Lung microvascular endothelial cell (primary cell): ENCODE measurements around the gene MED10. TPM values are rescaled to one million over a fixed set of nuclear protein-coding genes. Genes with fewer than 3 reads are reported as not detected.
A peak's percentile ranks its signal among the peaks of the same experiment; 100 is the strongest.

Source experiments
- DNase-seq, 2 donors: peaks; one replicate each; pipeline versions ENCODE4 v3.0.0 to v3.0.0-alpha.2; 2010; ENCODE audit warnings: low read depth in 2 of 2
- total RNA-seq: library from RNA; depleted of rRNA; stranded (reverse); fragments of >200 nt; gene quantifications from 2 replicates; pipeline ENCODE4 v1.2.1, GENCODE V29; 2014

MED10 gene
- total RNA-seq, 1 donor from 2014 or later: 12.1 TPM

DNA sequence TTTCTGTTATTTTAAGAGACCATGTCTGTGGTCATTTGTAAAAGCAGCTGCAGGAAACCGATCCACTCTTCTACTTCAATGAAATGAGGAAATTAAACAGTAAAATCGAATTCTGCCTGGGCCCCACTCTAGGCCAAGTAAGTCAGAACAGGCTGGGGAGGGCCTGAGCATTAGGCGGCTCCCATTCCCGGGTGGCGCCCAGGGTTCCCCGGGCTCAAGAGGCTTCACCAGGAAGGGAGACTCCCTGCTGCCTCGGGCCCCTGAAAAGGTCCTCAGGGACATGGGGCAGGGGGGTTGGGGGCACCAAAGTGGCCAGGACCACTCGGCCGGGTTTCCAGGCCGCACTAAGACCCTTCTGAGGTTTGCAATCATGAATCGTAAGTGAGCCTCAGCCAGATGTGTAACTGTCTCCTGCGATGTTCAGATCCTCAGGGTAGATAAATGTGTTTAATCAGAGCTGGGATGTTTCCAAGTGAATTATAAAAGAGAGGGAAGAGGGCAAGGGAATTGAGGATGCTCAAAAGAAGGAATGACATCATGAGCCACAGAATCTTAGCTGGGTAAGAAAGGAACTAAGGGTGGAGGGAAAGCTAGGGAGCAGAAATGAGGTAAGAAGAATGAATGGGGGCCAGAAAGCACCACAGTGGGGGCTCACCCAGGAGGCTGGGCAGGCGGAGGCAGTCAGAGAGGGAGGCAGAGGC, 24.6 kb downstream of the MED10 start:
- DNase-seq: no peak

DNA sequence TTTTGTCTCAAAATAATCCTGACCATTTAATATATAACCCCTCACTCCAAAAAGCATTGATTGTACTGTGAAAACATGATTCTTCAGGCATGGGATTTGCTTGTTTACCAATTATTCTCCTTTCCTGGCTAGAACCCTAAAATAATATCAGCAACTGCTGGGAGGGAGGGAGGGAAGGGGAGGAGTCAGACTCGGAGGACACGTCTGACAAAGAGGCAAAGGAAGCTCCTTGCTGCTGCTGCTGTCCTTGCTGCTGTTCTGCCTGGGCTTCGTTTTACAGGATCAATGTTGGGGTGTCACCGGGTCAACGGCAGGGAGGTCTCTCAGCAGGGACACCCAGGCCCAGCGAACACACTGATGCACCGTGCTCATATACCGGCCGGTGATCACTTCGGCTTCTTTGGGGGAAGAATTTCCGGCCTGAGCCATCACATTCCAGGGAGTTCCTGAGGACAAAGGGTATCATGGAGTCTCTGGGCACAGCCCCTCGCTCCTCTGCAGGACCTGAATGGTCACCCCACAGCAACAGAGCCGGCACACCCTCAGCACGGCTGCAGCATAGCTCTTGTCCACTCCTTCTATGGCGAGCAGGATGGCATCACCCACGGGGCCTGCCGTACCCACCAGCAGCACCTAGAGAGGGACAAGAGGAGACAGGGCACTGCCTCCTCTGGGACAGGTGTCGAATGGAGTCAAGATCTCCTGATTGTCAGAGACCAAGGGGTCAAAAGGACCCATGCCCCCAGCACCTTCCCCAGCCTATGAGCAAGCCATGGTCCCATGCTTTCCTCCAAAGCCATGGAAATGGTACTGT, 27.9 kb downstream of the MED10 start:
- peak in 1 of 2 donors; percentile 11 for DNase-seq

DNA sequence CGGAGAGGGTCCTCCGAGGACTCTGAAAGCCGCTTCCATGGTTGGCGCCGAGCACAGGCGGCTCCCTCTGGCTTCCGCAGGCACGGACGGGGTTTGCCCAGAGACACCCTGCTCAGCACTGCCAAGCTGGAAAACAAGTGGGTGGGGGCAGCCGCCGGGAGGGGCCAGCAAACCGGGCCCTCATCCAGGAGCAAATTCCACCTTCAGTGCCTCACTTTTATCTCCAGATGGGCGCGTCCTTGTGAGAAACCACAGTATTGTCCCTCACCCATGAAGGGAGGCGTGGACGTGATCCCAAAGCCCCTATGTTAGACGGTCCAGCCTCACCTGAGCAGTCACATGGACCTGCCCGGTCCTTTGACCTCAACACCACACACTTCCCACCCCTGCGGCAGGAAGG, 29.0 kb downstream of the MED10 start:
- no peak for DNase-seq

DNA sequence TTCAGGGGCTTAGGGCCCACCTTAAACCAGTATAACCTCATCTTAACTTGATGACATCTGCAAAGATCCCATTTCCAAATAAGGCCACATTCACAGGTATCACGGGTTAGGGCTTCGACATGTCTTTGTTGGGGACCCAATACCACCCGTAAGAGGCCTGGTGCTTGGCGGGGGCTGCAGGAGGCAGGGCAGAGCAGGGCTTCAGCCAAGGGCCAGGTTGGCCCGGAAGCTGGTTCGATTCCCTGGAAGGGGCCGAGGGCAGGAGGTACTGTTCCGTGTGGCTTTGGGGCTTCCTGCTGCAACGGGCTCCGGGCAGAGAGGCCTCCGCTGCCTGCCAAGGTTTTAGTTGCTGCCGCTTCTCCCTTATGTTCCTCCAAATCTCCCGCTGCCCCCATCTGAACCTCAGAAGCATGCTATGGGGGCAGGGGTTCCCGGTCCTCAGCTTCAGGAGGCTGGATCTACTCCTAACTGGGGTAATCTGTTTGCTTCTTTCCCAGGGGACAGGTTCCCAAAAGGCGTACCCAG, 29.8 kb downstream of the MED10 start:
- DNase-seq: no peak

DNA sequence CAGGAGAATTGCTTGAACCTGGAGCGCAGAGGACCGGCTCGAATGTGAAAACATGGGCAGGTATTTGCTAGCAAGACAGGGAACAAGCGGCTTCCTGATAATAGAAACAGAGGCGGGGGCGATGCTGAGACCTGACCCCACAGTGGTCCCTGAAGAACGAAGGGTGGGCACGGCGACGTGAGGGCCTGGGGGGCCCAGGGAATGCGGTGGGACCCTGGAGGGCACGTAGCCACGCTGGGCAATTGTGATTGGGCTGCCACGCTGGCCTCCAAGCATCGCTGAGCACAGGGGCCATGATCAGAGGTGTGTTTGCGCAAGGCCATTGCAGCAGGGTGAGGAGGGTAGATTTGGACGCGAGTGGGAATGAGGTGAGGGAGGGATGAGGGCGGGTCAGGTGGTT, 30.7 kb downstream of the MED10 start:
- DNase-seq: no peak

DNA sequence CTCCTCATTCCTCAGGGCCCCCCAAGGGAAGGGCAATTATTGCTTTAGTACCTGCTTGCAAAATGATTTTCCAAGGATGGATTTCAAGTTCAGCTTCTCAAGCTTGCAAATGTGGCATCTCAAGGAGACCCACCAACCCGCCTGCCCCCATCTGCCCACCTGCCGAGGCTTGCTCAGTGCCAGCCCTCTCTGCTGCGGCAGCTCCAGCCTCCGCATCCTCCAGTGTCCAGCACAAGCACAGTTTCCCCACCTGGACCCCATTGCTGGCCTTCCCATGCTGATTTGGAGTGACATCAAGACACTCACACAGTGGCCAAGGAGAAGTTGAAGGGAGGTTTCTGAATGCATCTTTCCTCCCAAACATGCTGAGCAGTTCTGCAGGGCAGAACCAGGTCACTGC, 31.2 kb downstream of the MED10 start:
- no peak for DNase-seq

DNA sequence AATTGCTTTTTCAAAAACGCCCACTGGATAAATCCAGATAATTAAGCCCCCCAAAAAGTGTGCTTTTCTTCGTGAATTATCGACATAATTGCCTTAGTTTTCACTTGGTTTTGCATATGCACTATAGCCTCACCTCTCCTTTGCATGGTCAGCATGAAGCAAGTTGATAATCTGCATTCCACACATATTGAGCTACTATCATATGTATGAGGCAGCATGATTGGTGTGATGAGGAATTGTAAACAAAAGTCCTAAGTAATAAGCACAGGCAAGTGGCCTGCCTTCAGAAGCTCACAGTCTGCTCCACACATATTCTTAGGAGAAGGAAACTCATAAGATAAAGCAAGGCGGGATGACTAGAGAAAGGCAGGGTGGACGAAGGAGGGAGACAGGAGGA, 33.8 kb downstream of the MED10 start:
- no peak for DNase-seq

DNA sequence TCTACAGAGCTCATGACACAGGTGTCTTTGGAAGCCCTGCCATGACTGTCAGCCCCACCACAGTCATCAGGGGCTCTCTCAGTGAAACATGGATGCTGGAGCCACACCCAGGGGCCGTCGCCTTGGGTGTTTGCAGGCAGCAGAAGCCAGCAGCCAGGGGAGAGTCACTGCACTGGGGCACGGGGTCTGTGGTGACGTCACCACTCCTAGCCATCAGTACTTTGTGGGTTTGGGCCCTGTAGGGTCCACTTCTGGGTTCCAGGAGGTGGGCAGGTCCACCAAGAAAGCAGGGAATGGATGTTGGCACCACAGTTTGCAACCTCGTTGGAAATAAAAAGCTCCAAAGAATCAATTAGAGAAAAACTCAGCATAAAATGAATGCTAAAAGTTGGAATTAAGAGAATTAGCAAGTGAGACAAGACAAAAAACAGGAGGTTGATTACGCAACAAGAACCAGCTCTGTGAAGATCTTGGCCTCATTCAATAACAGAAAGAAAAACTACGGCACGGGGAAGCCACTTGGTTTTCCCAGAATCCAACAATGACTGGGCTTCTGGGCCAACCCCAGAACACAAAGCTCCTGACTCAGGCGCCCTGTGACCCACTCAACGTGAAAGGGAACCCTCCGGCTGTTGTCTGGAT, 34.3 kb downstream of the MED10 start:
- no peak for DNase-seq

DNA sequence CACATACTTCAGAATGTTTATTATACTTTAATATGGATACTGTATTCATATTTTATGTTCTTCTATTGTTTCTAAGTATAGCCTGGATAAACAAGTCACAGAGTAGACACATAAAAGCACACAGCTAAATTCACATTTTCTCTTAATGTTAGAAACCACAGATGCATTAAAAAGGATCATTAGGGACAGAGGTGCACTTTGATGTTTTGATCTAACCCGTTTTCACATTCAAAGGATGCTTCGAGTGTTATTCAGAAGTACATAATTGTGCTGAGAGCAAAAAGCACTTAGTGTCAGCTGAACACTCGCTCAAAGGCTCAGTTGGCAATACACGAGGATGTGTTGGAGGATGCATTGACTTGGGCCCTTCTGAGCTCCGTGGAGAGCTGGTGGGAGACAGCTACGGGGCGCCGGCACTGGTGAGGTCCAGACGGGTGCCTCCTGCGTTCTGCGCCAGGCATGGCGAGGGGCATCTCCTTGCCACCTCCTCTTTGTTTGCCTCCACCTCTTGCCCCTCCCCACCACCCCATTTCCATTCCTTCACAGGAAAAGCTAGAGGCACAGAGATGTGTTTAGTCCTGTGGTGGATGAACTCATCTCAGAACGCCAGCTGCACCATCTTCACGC, 35.5 kb downstream of the MED10 start:
- DNase-seq: no peak

DNA sequence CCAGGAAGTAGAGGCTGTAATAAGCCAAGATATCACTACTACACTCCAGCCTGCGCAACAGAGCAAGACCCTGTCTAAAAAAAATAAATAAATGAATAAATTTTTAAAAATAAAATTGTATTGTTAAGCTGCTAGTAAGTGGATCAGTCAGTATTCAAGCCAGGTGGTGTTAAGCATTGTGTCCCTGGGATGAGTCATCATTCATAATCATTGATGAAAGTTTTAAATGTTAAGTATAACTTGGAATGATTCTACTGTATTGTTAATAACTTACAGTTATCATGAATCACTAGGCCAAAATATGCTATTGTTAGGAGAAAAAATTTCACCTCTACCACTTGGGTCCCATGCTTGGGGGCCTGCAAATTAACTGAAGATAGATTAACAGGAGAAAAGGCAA, 38.2 kb downstream of the MED10 start:
- DNase-seq: no peak

DNA sequence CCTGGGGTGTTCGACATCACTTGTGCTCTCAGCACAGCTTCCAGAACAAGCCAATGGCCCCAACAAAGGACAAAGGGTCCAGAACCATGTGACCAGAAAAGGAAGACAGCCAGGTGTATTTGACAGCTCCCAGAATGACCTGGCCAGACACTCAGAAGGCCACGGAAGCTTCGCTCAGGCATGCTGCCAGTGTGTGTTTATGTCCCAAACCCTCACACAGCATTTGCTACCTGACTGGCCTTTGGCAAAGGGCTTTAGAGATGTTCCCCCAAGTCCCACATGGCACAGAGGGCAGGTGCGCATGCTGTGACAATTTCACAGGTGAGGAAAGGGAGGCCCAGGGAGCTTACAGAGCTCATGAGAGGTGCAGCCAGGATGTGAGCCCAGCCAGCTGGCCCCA, 39.5 kb downstream of the MED10 start:
- no peak for DNase-seq

DNA sequence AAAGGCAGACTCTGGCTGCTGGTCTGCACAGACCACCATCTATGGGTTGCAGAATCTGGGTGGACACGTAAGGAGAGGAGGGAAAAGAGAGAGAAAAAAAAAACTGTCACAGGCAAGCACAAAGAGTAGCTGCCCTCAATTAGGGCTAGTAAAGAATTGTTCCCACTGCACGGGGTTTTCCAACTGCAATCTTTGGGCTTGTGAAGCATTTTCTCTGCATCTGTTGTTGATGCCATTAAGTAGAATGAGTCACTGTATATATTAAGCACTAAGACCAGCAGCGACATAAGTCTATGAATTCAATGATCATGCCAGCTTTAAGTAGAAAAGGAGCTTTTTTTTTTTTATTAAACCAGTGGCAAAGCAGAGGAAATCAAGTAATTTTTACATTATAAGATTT, 40.2 kb downstream of the MED10 start:
- no peak for DNase-seq

DNA sequence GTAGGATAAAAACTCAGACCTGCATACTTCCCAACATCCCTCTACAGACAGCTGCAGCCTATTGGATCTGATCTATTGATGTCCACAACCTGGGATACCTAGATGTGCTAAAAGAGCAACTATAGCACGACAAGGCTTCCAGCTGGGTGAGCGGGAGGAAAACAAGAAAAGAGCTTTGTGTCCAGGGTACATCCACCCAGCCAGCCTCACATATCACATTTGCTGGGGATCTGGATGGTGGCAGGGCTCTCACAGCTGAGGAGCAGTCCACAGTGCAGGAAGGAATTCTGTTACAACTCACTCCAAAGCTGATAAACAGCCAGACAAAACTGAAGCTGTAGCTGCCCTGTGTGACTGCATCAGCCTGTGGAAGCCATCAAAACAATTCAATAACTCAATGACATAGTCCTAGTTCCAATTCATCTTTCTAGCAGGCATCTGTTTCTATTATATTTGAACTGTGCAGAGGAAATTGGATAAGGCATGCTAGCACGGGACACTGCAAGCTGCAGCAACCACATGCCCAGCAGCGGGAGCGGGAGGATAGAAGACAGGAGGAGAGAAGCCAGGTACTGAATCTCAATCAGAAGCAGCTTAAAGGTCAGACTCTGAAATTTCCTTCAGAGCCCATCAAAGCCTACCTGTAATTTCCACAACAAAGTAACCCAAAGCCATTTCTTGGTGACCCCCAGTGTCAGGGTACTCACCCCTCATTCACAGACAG, 45.0 kb downstream of the MED10 start:
- no peak for DNase-seq

DNA sequence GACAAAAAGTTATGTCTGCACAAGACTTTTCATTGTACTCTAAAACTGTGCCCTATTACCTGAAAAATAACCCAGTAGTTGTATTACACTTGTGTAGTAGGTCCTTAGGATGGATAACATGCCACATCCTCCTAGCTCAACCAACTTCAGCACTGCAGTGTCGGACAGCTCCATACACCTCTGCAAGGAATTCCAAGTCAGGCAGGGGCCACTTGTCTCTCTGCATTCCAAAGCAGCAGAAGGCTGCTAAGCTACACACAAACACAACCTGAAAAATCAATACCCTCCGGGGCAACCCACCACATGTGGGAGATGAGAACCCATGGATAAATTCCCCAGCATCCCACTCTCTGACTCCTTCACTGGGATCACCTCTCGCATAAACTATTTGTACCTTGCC, 50.2 kb downstream of the MED10 start:
- DNase-seq: peak; percentile 49 to 52

DNA sequence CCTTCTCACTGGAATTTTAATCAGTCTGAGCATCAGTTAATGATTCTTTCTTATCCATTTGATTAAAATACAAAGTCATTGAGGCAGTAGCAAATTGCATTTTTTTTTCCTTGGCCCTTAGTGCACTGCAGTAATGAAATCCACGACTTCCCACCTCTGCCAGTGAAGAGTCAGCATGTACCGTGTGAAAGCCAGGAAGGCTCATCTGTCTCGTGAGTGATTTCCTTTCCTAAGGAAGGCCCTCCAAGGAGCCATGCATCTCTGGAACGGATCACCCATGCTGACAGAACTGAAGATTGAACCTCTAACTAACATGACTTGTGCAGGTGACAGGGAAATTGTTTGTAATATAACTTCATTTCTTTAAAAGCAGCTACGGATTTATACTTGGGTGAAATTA, 51.6 kb downstream of the MED10 start:
- DNase-seq: no peak

DNA sequence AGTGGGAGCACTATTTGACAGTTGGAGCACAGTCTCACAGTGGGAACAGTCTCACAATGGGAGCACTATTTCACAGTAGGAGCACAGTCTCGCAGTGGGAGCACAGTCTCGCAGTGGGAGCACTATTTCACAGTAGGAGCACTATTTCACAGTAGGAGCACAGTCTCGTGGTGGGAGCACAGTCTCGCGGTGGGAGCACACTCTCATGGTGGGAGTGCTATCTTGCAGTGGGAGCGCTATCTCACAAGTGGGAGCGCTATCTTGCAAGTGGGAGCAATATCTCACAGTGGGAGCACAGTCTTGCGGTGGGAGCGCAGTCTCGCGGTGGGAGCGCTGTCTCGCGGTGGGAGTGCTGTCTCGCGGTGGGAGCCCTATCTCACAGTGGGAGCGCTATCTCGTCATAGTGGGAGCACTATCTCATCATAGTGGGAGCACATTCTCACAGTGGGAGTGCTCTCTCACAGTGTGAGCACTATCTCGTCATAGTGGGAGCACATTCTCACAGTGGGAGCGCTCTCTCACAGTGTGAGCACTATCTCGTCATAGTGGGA, 56.1 kb downstream of the MED10 start:
- no peak for DNase-seq

Other genes starting within 250 kb of the MED10 start
- under 0.01 and 0.20 TPM in 2 replicates for gene UBE2QL1, start 70.3 kb upstream of the MED10 start, total RNA-seq